IMR-90 (cell line): ENCODE results near the gene CCDC167. TPM values are rescaled to one million over a fixed set of nuclear protein-coding genes. Genes with fewer than 3 reads are reported as not detected.

Source experiments
- ATAC-seq: fragments of 200-7000 bp; cut with Tn5 transposase; 2 replicates; pipeline ENCODE4 v1.9.1; 2020; ENCODE audit warnings: low read depth, mild to moderate bottlenecking, moderate library complexity
- BruUV-seq: library from RNA; stranded (reverse); fragments of 400-500 nt; replicated peaks from 2 replicates; lab custom pipeline; 2021; lab: Mats Ljungman, UMichigan
- CTCF ChIA-PET: fragments of 300-600 bp; formaldehyde crosslinking; extraction: SDS; loops from one replicate; lab custom pipeline; 2021; ENCODE audit warnings: antibody characterized with exemption; lab: Yijun Ruan, JAX
- POLR2A ChIA-PET: fragments of 300-600 bp; sonication (Branson Sonifier 250); formaldehyde crosslinking; loops from one replicate; lab custom pipeline; 2022; ENCODE audit warnings: antibody characterized with exemption; ENCODE audit not compliant: unreplicated experiment; lab: Charles Lee
- DNase-seq: peaks from one replicate; pipeline ENCODE4 v3.0.0; 2013
- H2AFZ ChIP-seq: replicated peaks from 2 replicates; pipeline ENCODE3; 2013; ENCODE audit warnings: low read length, mild to moderate bottlenecking; ENCODE audit not compliant: poor library complexity
- H2AK5ac ChIP-seq: 2 replicates; pipeline ENCODE4 v1.6.1; 2013; ENCODE audit warnings: low read depth, low read length, inconsistent platforms
- H2AK9ac ChIP-seq: replicated peaks from 2 replicates; pipeline ENCODE3; 2013; ENCODE audit warnings: mild to moderate bottlenecking, low read depth, low read length, moderate library complexity; ENCODE audit not compliant: poor library complexity
- H2BK120ac ChIP-seq: 2 replicates; pipeline ENCODE4 v1.6.1; 2013; ENCODE audit warnings: low read depth, low read length, inconsistent platforms
- H2BK15ac ChIP-seq: 3 replicates; pipeline ENCODE4 v1.6.1; 2013; ENCODE audit warnings: low read depth, low read length, inconsistent platforms
- H2BK20ac ChIP-seq: 2 replicates; pipeline ENCODE4 v1.6.1; 2013; ENCODE audit warnings: low read depth, mild to moderate bottlenecking, inconsistent platforms, low read length, moderate library complexity
- H2BK5ac ChIP-seq: 2 replicates; pipeline ENCODE4 v1.6.1; 2013; ENCODE audit warnings: mild to moderate bottlenecking, low read depth, low read length, inconsistent platforms; ENCODE audit not compliant: poor library complexity, severe bottlenecking
- H3K14ac ChIP-seq: replicated peaks from 2 replicates; pipeline ENCODE4 v1.6.1; 2013; ENCODE audit warnings: low read depth, low read length, inconsistent platforms
- H3K18ac ChIP-seq: 2 replicates; pipeline ENCODE4 v1.6.1; 2013; ENCODE audit warnings: low read depth, low read length, control low read depth
- H3K23ac ChIP-seq: 2 replicates; pipeline ENCODE4 v1.6.1; 2013; ENCODE audit warnings: low read depth, low read length, inconsistent platforms
- H3K27ac ChIP-seq: 2 replicates; pipeline ENCODE4 v1.5.1; 2013; ENCODE audit warnings: mild to moderate bottlenecking, control low read depth, low read length; ENCODE audit not compliant: insufficient read depth
- H3K27me3 ChIP-seq: 2 replicates; pipeline ENCODE4 v1.6.1; 2013; ENCODE audit warnings: low read length; ENCODE audit not compliant: control insufficient read depth, insufficient read depth
- H3K36me3 ChIP-seq: 2 replicates; pipeline ENCODE4 v1.6.1; 2013; ENCODE audit warnings: low read length, mixed read lengths; ENCODE audit not compliant: control insufficient read depth, insufficient read depth
- H3K4ac ChIP-seq: 2 replicates; pipeline ENCODE4 v1.6.1; 2013; ENCODE audit warnings: low read depth, low read length, inconsistent platforms
- H3K4me1 ChIP-seq: 2 replicates; pipeline ENCODE4 v1.6.1; 2013; ENCODE audit warnings: low read length, mixed read lengths; ENCODE audit not compliant: control insufficient read depth, insufficient read depth
- H3K4me2 ChIP-seq: 2 replicates; pipeline ENCODE4 v1.6.1; 2013; ENCODE audit warnings: low read depth, mild to moderate bottlenecking, control low read depth, low read length, moderate library complexity
- H3K4me3 ChIP-seq: 2 replicates; pipeline ENCODE4 v1.5.1; 2013; ENCODE audit warnings: low read depth, mild to moderate bottlenecking, control low read depth, low read length, moderate library complexity; ENCODE audit not compliant: insufficient read depth
- H3K56ac ChIP-seq: 2 replicates; pipeline ENCODE4 v1.6.1; 2013; ENCODE audit warnings: low read length, inconsistent platforms; ENCODE audit not compliant: insufficient read depth; ENCODE audit errors: extremely low read depth
- H3K79me1 ChIP-seq, 2 experiments: 2 replicates each; pipeline ENCODE4 v1.6.1; 2013; ENCODE audit warnings: low read length in 2 of 2, inconsistent platforms in 1 of 2, low read depth in 1 of 2
- H3K9ac ChIP-seq: 2 replicates; pipeline ENCODE4 v1.6.1; 2013; ENCODE audit warnings: low read depth, low read length, control low read depth
- H3K9me1 ChIP-seq: 2 replicates; pipeline ENCODE4 v1.6.1; 2013; ENCODE audit warnings: low read length, inconsistent platforms; ENCODE audit not compliant: insufficient read depth
- H3K9me3 ChIP-seq: 2 replicates; pipeline ENCODE4 v1.6.1; 2013; ENCODE audit warnings: low read length; ENCODE audit not compliant: control insufficient read depth, insufficient read depth
- H4K20me1 ChIP-seq: 2 replicates; pipeline ENCODE4 v1.6.1; 2013; ENCODE audit warnings: low read length, inconsistent platforms; ENCODE audit not compliant: insufficient read depth
- H4K5ac ChIP-seq: 2 replicates; pipeline ENCODE4 v1.6.1; 2013; ENCODE audit warnings: mild to moderate bottlenecking, low read depth, low read length, control low read depth
- H4K8ac ChIP-seq, 2 experiments: 2 replicates each; pipeline ENCODE4 v1.6.1; 2013; ENCODE audit warnings: low read depth in 2 of 2, low read length in 2 of 2, control low read depth in 1 of 2, inconsistent platforms in 1 of 2
- H4K91ac ChIP-seq: 2 replicates; pipeline ENCODE4 v1.6.1; 2013; ENCODE audit warnings: low read depth, low read length, inconsistent platforms; ENCODE audit not compliant: insufficient read depth
- BHLHE40 ChIP-seq: fragments of 150-350 bp; IDR thresholded peaks from 2 replicates; pipeline ENCODE4 v1.6.1; 2016; ENCODE audit warnings: mild to moderate bottlenecking, low read depth, low read length
- POLR2A ChIP-seq: IDR thresholded peaks from 2 replicates; pipeline ENCODE4 v1.6.1; 2012; ENCODE audit warnings: mild to moderate bottlenecking, low read depth, low read length
- RAD21 ChIP-seq: IDR thresholded peaks from 2 replicates; pipeline ENCODE4 v1.6.1; 2012; ENCODE audit warnings: low read length, improper control_type of control experiment
- WGBS, 2 experiments: methylation state at CpG; one replicate each; pipeline versions ENCODE4 v1.1.5 to v1.1.7; 2013; ENCODE audit warnings: missing lambda C conversion rate in 2 of 2; ENCODE audit not compliant: insufficient read length in 1 of 2; ENCODE audit errors: extremely low coverage in 2 of 2; 5-methylcytosine and 5-hydroxymethylcytosine counted together
- dilution Hi-C: fragments of 300-500 bp; cut with HindIII; formaldehyde crosslinking; loops from one replicate; pipeline ENCODE4 v1.14.3; 2018; ENCODE audit warnings: low sequenced_read_pairs; ENCODE audit not compliant: unreplicated experiment
- in situ Hi-C: fragments of 300-500 bp; cut with MboI; formaldehyde crosslinking; loops from 3 replicates; pipeline ENCODE4 v1.14.3; 2019; ENCODE audit warnings: low sequenced_read_pairs, inconsistent platforms, mixed read lengths
- intact Hi-C: fragments of 100-400 bp; cut with micrococcal nuclease; formaldehyde crosslinking; loops from 2 replicates; pipeline ENCODE4 v1.10.0; 2022
- polyA plus RNA-seq, 3 experiments: library from polyadenylated mRNA; depleted of rRNA; stranded (reverse); fragments of >200 nt; gene quantifications; 2 replicates each; pipeline ENCODE4 v1.2.3, GENCODE V29; 2012; ENCODE audit warnings: low replicate concordance in 1 of 3
- total RNA-seq: library from RNA; depleted of rRNA; stranded (reverse); fragments of >200 nt; gene quantifications from 2 replicates; pipeline ENCODE4 v1.2.3, GENCODE V29; 2012

Gene CCDC167
- total and polyA plus RNA-seq, 2 of the 4 experiments (the other 2 are of a cell fraction): 35.8 to 96.8 TPM

DNA sequence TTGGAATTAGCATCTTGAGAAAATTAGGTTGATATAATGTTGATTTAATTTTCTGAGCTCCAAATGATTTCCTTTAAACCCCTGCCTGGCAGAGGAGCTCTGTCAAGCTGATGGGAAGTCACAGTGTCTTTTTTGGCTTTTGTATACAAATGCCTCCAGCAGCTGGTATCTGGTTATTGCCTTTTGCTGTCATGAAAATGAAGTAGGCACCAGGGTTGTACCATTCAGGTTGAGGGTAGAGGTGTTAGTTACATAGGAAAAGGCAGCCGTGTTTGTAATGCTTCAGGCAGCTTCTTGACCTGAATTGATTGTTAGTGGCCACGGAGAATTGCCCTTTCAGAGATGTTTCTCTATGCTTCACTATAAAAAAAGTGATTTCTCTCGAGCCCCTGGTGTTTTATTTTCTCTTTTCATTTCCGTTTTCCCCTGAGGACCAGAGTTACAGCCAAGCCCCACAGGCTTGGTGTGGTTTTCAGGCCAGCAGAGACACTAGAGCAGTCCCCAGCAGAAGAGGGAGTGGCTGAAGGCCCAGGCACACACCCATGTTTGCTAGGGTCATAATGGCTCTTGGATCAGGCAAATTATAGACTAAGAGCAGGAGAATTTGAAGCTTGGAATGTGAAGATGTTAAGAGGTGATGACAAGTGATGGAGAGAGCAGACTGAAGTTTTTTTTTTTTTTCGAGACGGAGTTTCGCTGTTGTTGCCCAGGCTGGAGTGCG is 45.1 kb downstream of the CCDC167 start:
- Histone ChIP-seq H3K4me1 (peaks cover 7% of the 10 kb centered on the region), H3K27me3 (no peaks in the 10 kb centered on the region), H3K9me1 (peaks cover 7% of the 10 kb centered on the region; the same call in 1 of the 2 replicates), H3K27ac (no peak overlapping the region), H3K79me1 (peaks cover 6 to 18% of the 10 kb centered on the region in 2 experiments), H2BK15ac (no peak overlapping the region), H3K36me3 (peaks cover 30% of the 10 kb centered on the region), H3K4me2 (no peak overlapping the region), H3K4ac (no peak overlapping the region; the same call in 1 of the 2 replicates), H3K9ac (no peak overlapping the region), H3K9me3 (no peaks in the 10 kb centered on the region), H4K20me1 (no peaks in the 10 kb centered on the region), H3K4me3 (no peak overlapping the region), H2BK120ac (no peak overlapping the region), H3K14ac (no peak overlapping the region; the same call in 1 of the 2 replicates), H3K18ac (no peak overlapping the region), H2BK5ac (no peak overlapping the region), H4K5ac (no peak overlapping the region), H2AK5ac (peak overlapping the region; percentile 30; the same call in 1 of the 2 replicates), H2AFZ (no peak overlapping the region), H4K8ac (no peak overlapping the region), H3K23ac (no peak overlapping the region), H3K56ac (no peak overlapping the region), H4K91ac (no peak overlapping the region; the same call in 1 of the 2 replicates), H2AK9ac (no peak overlapping the region), H2BK20ac (no peak overlapping the region)
- WGBS, 2 experiments: no CpG with 5 or more reads among the region's 8 CpGs
- no TSS peak for BruUV-seq
- in situ Hi-C loops: no loop called here
- no peak for TF ChIP-seq BHLHE40
- TF ChIP-seq RAD21: no peak
- no peak for TF ChIP-seq POLR2A
- POLR2A ChIA-PET: interaction anchor here (0.6 kb wide), 1 partner anchor 313 kb away, joined by 6 read pairs; no protein-coding TSS in a partner anchor
- intact Hi-C loops: no loop called here
- no peak for DNase-seq
- dilution Hi-C loops: no loop called here
- ATAC-seq: no peak
- CTCF ChIA-PET: no interaction called here
